Suprapubic skin (tissue), 4 donors: ENCODE measurements around the gene ACVR1B.

Experiments
- CTCF ChIP-seq, 2 donors: fragments of 200-600 bp in 1 of 2; fragments of 450-650 bp in 1 of 2; sonication (generic) in 1 of 2; IDR thresholded peaks; one replicate each; pipeline ENCODE4 v1.5.1; 2016 to 2019; ENCODE audit warnings: antibody characterized with exemption in 2 of 2, mild to moderate bottlenecking in 1 of 2, moderate library complexity in 1 of 2
- EP300 ChIP-seq: sonication (generic); formaldehyde crosslinking; IDR thresholded peaks from one replicate; pipeline ENCODE4 v1.6.1; 2017; ENCODE audit warnings: antibody characterized with exemption
- POLR2AphosphoS5 ChIP-seq, 3 donors: sonication (generic); formaldehyde crosslinking; IDR thresholded peaks; one replicate each; pipeline ENCODE4 v1.6.1; 2017; ENCODE audit warnings: antibody characterized with exemption in 3 of 3

GRCh38 chr12:52045794-52046199 is 94.3 kb downstream of the ACVR1B start:
- TF ChIP-seq CTCF (IDR thresholded peaks at IDR 0.05) = no peak
- no peak for TF ChIP-seq POLR2AphosphoS5 (IDR thresholded peaks at IDR 0.05)
- TF ChIP-seq EP300 = no peak
